Smooth muscle cell (in vitro differentiated cells): ENCODE measurements around the gene ZBED1. TPM values are rescaled to one million over a fixed set of nuclear protein-coding genes. Genes with fewer than 3 reads are reported as not detected.

Experiments used
- DNase-seq: peaks from one replicate; lab custom pipeline; 2025; ENCODE audit not compliant: unreplicated experiment; lab: John Stamatoyannopoulos, UW
- H2AFZ ChIP-seq: fragments of 200-600 bp; sonication (generic); 2 replicates; pipeline ENCODE4 v1.6.0; 2016; ENCODE audit warnings: antibody characterized with exemption, low read depth, mild to moderate bottlenecking
- H3F3A ChIP-seq: fragments of 200-600 bp; sonication (generic); 2 replicates; pipeline ENCODE4 v1.6.0; 2017; ENCODE audit warnings: antibody characterized with exemption, low read depth
- H3K27ac ChIP-seq: fragments of 200-600 bp; sonication (generic); 2 replicates; pipeline ENCODE4 v1.5.1; 2016; ENCODE audit warnings: low read depth, mild to moderate bottlenecking
- H3K27me3 ChIP-seq: fragments of 200-600 bp; sonication (generic); 2 replicates; pipeline ENCODE4 v1.6.1; 2016; ENCODE audit warnings: low read depth, mild to moderate bottlenecking
- H3K36me3 ChIP-seq: fragments of 200-600 bp; sonication (generic); 2 replicates; pipeline ENCODE4 v1.5.1; 2016; ENCODE audit warnings: low read depth
- H3K4me1 ChIP-seq: fragments of 200-600 bp; sonication (generic); 2 replicates; pipeline ENCODE4 v1.5.1; 2016; ENCODE audit warnings: low read depth
- H3K4me2 ChIP-seq: fragments of 200-600 bp; sonication (generic); 2 replicates; pipeline ENCODE4 v1.6.0; 2016; ENCODE audit warnings: mild to moderate bottlenecking
- H3K4me3 ChIP-seq: fragments of 200-600 bp; sonication (generic); 2 replicates; pipeline ENCODE4 v1.5.1; 2016; ENCODE audit warnings: mild to moderate bottlenecking
- H3K79me2 ChIP-seq: fragments of 200-600 bp; sonication (generic); 2 replicates; pipeline ENCODE4 v1.6.0; 2016; ENCODE audit warnings: low read depth, mild to moderate bottlenecking
- H3K9ac ChIP-seq: fragments of 200-600 bp; sonication (generic); 2 replicates; pipeline ENCODE4 v1.6.0; 2016; ENCODE audit warnings: low read depth
- H3K9me3 ChIP-seq: fragments of 200-600 bp; sonication (generic); replicated peaks from 2 replicates; pipeline ENCODE4 v1.5.1; 2016; ENCODE audit warnings: low read depth
- H4K20me1 ChIP-seq: fragments of 200-600 bp; sonication (generic); 2 replicates; pipeline ENCODE4 v1.6.0; 2016; ENCODE audit warnings: low read depth
- WGBS: methylation state at CpG from one replicate; pipeline ENCODE4 v1.1.7; 2016; ENCODE audit warnings: low lambda C conversion rate; 5-methylcytosine and 5-hydroxymethylcytosine counted together
- polyA plus RNA-seq: library from polyadenylated mRNA; unstranded; fragments of >200 nt; fragmentation: Nextera tagmentation; extraction: Ambion mirVana; gene quantifications from 2 replicates; pipeline ENCODE4 v1.2.1, GENCODE V29; 2016
- total RNA-seq: library from RNA; depleted of rRNA; stranded (reverse); fragments of >200 nt; gene quantifications from 2 replicates; pipeline ENCODE4 v1.2.3, GENCODE V29; 2014
- TF ChIP-seq, protein P1 (sequence below): fragments of 200-600 bp; sonication (generic); IDR thresholded peaks from 2 replicates; pipeline ENCODE4 v1.5.1; 2017; ENCODE audit warnings: borderline replicate concordance, mild to moderate bottlenecking, antibody characterized with exemption; ENCODE audit not compliant: insufficient read depth, poor library complexity, severe bottlenecking

ZBED1 gene
- total and polyA plus RNA-seq, 2 experiments from 2014 or later = 19.0 to 23.6 TPM

- Histone ChIP-seq H4K20me1 (peaks cover 18% of the 10 kb centered on the region), H2AFZ (peak overlapping the region; percentile 65), H3K9ac (peak overlapping the region; percentile 63), H3K4me2 (peak overlapping the region; percentile 69), H3K4me1 (peaks cover 18% of the 10 kb centered on the region), H3K27ac (peak overlapping the region; percentile 82), H3K27me3 (no peaks in the 10 kb centered on the region), H3K79me2 (peaks cover 22% of the 10 kb centered on the region), H3F3A (peaks cover 3% of the 10 kb centered on the region), H3K4me3 (no peak overlapping the region), H3K9me3 (no peaks in the 10 kb centered on the region), H3K36me3 (no peaks in the 10 kb centered on the region)
- WGBS = 26% methylated on average over 18 of the region's 19 CpGs
- no peak for DNase-seq
- TF ChIP-seq, protein P1, sequence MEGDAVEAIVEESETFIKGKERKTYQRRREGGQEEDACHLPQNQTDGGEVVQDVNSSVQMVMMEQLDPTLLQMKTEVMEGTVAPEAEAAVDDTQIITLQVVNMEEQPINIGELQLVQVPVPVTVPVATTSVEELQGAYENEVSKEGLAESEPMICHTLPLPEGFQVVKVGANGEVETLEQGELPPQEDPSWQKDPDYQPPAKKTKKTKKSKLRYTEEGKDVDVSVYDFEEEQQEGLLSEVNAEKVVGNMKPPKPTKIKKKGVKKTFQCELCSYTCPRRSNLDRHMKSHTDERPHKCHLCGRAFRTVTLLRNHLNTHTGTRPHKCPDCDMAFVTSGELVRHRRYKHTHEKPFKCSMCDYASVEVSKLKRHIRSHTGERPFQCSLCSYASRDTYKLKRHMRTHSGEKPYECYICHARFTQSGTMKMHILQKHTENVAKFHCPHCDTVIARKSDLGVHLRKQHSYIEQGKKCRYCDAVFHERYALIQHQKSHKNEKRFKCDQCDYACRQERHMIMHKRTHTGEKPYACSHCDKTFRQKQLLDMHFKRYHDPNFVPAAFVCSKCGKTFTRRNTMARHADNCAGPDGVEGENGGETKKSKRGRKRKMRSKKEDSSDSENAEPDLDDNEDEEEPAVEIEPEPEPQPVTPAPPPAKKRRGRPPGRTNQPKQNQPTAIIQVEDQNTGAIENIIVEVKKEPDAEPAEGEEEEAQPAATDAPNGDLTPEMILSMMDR = no peak
These were observed 2.1 kb upstream of the ZBED1 start for GRCh38 chrX:2502668-2503519.

DNA sequence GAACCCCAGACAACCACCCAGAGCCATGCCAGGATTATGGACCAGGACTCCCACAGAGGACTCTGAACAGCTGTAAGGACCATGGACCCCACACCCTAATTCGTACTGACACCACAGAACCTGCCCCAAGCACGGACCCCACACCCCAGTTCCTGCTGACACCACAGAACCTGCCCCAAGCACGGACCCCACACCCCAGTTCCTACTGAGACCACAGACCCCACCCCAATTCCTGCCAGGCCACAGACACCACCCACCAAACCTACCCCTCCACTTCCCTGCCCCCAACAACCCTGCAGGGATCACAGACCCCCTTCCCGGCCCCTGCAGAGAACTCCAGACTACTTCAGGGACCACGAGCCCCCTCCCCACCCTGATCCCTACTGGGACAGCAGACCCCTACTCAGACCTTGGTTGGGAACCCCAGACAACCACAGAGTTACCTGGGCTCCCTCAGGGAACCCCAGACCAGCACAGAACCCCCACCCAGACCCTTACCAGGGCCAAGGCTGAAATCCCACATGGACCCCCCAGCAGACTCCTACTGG, 1.4 kb upstream of the ZBED1 start:
- H2AFZ ChIP-seq = peak overlapping the region; percentile 65
- H3K9ac ChIP-seq = peak overlapping the region; percentile 63
- H4K20me1 ChIP-seq = peaks cover 25% of the 10 kb centered on the region
- no peak for DNase-seq
- H3K4me3 ChIP-seq = no peak overlapping the region
- H3F3A ChIP-seq = peaks cover 3% of the 10 kb centered on the region
- WGBS = 77% methylated on average over 2 of the region's 5 CpGs
- H3K4me2 ChIP-seq = peak overlapping the region; percentile 69
- no peaks in the 10 kb centered on the region for H3K36me3 ChIP-seq
- TF ChIP-seq, protein P1 = no peak
- H3K4me1 ChIP-seq = peaks cover 25% of the 10 kb centered on the region
- H3K9me3 ChIP-seq = no peaks in the 10 kb centered on the region
- H3K79me2 ChIP-seq = peaks cover 29% of the 10 kb centered on the region
- H3K27ac ChIP-seq = peak overlapping the region; percentile 82
- H3K27me3 ChIP-seq = no peaks in the 10 kb centered on the region

GRCh38 chrX:2501559-2502102, 855 bp upstream of the ZBED1 start:
- no peak overlapping the region for H3K4me2 ChIP-seq
- no peak for DNase-seq
- H3K27me3 ChIP-seq = no peaks in the 10 kb centered on the region
- H3K4me3 ChIP-seq = no peak overlapping the region
- peaks cover 25% of the 10 kb centered on the region for H3K4me1 ChIP-seq
- peaks cover 35% of the 10 kb centered on the region for H3K79me2 ChIP-seq
- H2AFZ ChIP-seq = no peak overlapping the region
- TF ChIP-seq, protein P1 = no peak
- H3K27ac ChIP-seq = peak overlapping the region; percentile 82
- peaks cover 3% of the 10 kb centered on the region for H3F3A ChIP-seq
- no peaks in the 10 kb centered on the region for H3K36me3 ChIP-seq
- peaks cover 29% of the 10 kb centered on the region for H4K20me1 ChIP-seq
- H3K9ac ChIP-seq = no peak overlapping the region
- H3K9me3 ChIP-seq = no peaks in the 10 kb centered on the region
- 98% methylated on average over 5 of the region's 5 CpGs for WGBS
